ENCODE measurements around the gene PARD3B. TPM values are rescaled to one million over a fixed set of nuclear protein-coding genes. Genes with fewer than 3 reads are reported as not detected.

The PARD3B gene
- total RNA-seq, 1 donor from 2014 or later: 12.3 TPM

GRCh38 chr2:205288686-205289085 is 743.4 kb downstream of the PARD3B start:
- no peak overlapping the region for H3K27ac ChIP-seq
- H3K36me3 ChIP-seq: no peaks in the 10 kb centered on the region
- TF ChIP-seq, protein P1, sequence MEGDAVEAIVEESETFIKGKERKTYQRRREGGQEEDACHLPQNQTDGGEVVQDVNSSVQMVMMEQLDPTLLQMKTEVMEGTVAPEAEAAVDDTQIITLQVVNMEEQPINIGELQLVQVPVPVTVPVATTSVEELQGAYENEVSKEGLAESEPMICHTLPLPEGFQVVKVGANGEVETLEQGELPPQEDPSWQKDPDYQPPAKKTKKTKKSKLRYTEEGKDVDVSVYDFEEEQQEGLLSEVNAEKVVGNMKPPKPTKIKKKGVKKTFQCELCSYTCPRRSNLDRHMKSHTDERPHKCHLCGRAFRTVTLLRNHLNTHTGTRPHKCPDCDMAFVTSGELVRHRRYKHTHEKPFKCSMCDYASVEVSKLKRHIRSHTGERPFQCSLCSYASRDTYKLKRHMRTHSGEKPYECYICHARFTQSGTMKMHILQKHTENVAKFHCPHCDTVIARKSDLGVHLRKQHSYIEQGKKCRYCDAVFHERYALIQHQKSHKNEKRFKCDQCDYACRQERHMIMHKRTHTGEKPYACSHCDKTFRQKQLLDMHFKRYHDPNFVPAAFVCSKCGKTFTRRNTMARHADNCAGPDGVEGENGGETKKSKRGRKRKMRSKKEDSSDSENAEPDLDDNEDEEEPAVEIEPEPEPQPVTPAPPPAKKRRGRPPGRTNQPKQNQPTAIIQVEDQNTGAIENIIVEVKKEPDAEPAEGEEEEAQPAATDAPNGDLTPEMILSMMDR (IDR thresholded peaks at IDR 0.05): no peak
- TF ChIP-seq POLR2AphosphoS5 (IDR thresholded peaks at IDR 0.05; ENCODE audit: insufficient read depth in 1 of 2, low read depth in 1 of 2): no peak
- no peak for TF ChIP-seq POLR2A (IDR thresholded peaks at IDR 0.05)
- H3K4me1 ChIP-seq: no peaks in the 10 kb centered on the region
- DNase-seq (ENCODE audit: extremely low spot score in 2 of 2): no peak
- no peaks in the 10 kb centered on the region for H3K9me3 ChIP-seq
- H3K4me3 ChIP-seq: no peak overlapping the region
- H3K27me3 ChIP-seq: no peaks in the 10 kb centered on the region
- intact Hi-C loops (cut with DNase I): no loop called here

DNA sequence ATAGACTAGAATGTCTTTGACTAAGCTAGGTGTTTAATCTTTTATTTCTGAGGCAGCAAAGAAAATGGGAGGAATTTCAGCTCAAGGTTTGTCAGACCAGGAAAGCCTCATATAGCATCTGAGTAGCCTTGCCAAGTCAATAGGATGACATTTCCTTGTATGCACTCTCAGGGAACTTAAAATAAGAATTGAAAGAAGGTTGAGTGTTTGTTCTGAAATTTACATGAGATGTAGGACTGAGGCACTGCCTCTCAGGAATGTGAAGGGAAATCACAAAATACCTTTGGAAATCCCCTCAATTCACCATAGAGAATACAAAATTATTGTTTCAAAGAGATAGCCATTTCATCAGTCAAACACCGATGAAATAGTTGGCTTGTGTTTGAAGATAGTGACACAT is 745.0 kb downstream of the PARD3B start:
- Histone ChIP-seq H3K4me3 (no peak overlapping the region), H3K9me3 (no peaks in the 10 kb centered on the region), H3K4me1 (no peaks in the 10 kb centered on the region), H3K27ac (no peak overlapping the region), H3K27me3 (no peaks in the 10 kb centered on the region), H3K36me3 (no peaks in the 10 kb centered on the region)
- TF ChIP-seq POLR2A (IDR thresholded peaks at IDR 0.05): no peak
- TF ChIP-seq POLR2AphosphoS5 (IDR thresholded peaks at IDR 0.05; ENCODE audit: insufficient read depth in 1 of 2, low read depth in 1 of 2): no peak
- TF ChIP-seq, protein P1 (IDR thresholded peaks at IDR 0.05): no peak
- DNase-seq (ENCODE audit: extremely low spot score in 2 of 2): no peak
- intact Hi-C loops (cut with DNase I): no loop called here

- H3K4me1 ChIP-seq: no peaks in the 10 kb centered on the region
- no peaks in the 10 kb centered on the region for H3K36me3 ChIP-seq
- no peak overlapping the region for H3K4me3 ChIP-seq
- H3K27me3 ChIP-seq: no peaks in the 10 kb centered on the region
- DNase-seq (ENCODE audit: extremely low spot score in 2 of 2): no peak
- intact Hi-C loops (cut with DNase I): no loop called here
- no peak overlapping the region for H3K27ac ChIP-seq
- TF ChIP-seq POLR2AphosphoS5 (IDR thresholded peaks at IDR 0.05; ENCODE audit: insufficient read depth in 1 of 2, low read depth in 1 of 2): no peak
- TF ChIP-seq POLR2A (IDR thresholded peaks at IDR 0.05): no peak
- TF ChIP-seq, protein P1 (IDR thresholded peaks at IDR 0.05): no peak
- no peaks in the 10 kb centered on the region for H3K9me3 ChIP-seq
Measured at GRCh38 chr2:205292665-205293295, 747.5 kb downstream of the PARD3B start.

DNA sequence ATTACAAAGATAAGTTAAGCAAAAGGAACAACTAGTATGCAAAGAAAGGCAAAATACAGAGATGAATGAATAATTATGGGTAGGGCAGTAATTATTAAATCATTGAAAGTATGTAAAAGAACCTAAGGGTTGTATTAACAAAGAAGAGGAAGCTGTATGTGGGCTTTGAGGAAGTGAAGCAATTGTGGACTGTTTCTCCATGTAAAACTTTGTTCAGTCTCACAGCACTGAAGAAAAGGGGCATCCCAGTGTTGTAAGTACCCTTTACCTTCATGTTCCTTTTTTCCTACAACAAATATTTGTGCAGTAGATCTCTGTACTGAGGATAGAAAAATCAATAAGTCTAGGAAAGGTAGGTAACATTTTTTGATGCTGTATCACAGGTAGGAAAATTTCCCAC is 748.3 kb downstream of the PARD3B start:
- H3K4me3 ChIP-seq: no peak overlapping the region
- H3K36me3 ChIP-seq: no peaks in the 10 kb centered on the region
- H3K4me1 ChIP-seq: no peaks in the 10 kb centered on the region
- intact Hi-C loops (cut with DNase I): no loop called here
- no peak overlapping the region for H3K27ac ChIP-seq
- TF ChIP-seq, protein P1 (IDR thresholded peaks at IDR 0.05): no peak
- TF ChIP-seq POLR2A (IDR thresholded peaks at IDR 0.05): no peak
- no peak for TF ChIP-seq POLR2AphosphoS5 (IDR thresholded peaks at IDR 0.05; ENCODE audit: insufficient read depth in 1 of 2, low read depth in 1 of 2)
- no peaks in the 10 kb centered on the region for H3K27me3 ChIP-seq
- DNase-seq (ENCODE audit: extremely low spot score in 2 of 2): no peak
- H3K9me3 ChIP-seq: no peaks in the 10 kb centered on the region

GRCh38 chr2:205296959-205297358 is 751.7 kb downstream of the PARD3B start:
- no peaks in the 10 kb centered on the region for H3K9me3 ChIP-seq
- no peak for DNase-seq (ENCODE audit: extremely low spot score in 2 of 2)
- H3K4me3 ChIP-seq: no peak overlapping the region
- H3K36me3 ChIP-seq: no peaks in the 10 kb centered on the region
- intact Hi-C loops (cut with DNase I): no loop called here
- no peaks in the 10 kb centered on the region for H3K27me3 ChIP-seq
- no peak overlapping the region for H3K27ac ChIP-seq
- H3K4me1 ChIP-seq: no peaks in the 10 kb centered on the region
- TF ChIP-seq POLR2A (IDR thresholded peaks at IDR 0.05) (no peak), POLR2AphosphoS5 (IDR thresholded peaks at IDR 0.05; ENCODE audit: insufficient read depth in 1 of 2, low read depth in 1 of 2) (no peak)
- TF ChIP-seq, protein P1 (IDR thresholded peaks at IDR 0.05): no peak
